ENCODE measurements around the gene FAM118B. TPM values are rescaled to one million over a fixed set of nuclear protein-coding genes. Genes with fewer than 3 reads are reported as not detected.

The FAM118B gene
- total and polyA plus RNA-seq, 2 of the 8 experiments (the other 6 are each of a cell fraction or from before 2014, with no cell fraction given), result 25.3 to 48.3 TPM

DNA sequence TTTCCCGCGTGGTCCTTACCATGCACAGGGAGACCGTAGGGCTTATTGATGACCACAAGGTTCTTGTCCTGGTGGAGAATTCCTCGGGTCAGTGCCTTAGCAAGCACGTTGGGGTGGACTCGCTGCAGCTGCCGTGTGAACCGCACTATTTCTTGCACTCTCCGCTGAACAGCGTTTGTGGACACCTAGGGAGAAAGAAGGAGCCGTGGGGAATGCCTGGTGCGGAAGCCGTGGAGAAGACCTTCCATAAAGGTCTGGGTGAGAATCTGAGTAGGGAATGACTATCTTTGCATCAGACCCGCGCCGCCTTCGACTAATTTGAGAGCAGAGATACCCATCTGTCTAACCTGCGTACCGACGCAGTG, 729 bp upstream of the FAM118B start:
- Histone ChIP-seq H2BK12ac (ENCODE audit: low read depth, low read length) (no peak overlapping the region), H3K18ac (ENCODE audit: extremely low read depth, low read length) (no peak overlapping the region), H3K4me1 (replicated peaks in 1 of 4; ENCODE audit: control insufficient read depth in 3 of 4, insufficient read depth in 4 of 4, low read length in 3 of 4) (peaks cover 0 to 11% (median 3%) of the 10 kb centered on the region in 4 experiments; a peak in 2 of 7 replicates), H2BK5ac (ENCODE audit: low read depth, low read length) (peak overlapping the region; percentile 68; the same call in 1 of the 2 replicates), H4K5ac (ENCODE audit: insufficient read length, low read depth, low read length) (no peak overlapping the region), H3K27me3 (replicated peaks in 1 of 4; ENCODE audit: control insufficient read depth in 3 of 4, extremely low read depth in 1 of 4, insufficient read depth in 3 of 4, low read length in 3 of 4) (no peaks in the 10 kb centered on the region), H4K8ac (ENCODE audit: extremely low read depth, insufficient read depth, low read length) (peak overlapping the region; percentile 99; the same call in 1 of the 2 replicates), H3K56ac (replicated peaks; ENCODE audit: insufficient read length, low read depth, low read length) (no peak overlapping the region), H2BK15ac (ENCODE audit: low read length) (no peak overlapping the region), H2AFZ (ENCODE audit: low read length) (peak overlapping the region; percentile 89; the same call in 1 of the 2 replicates), H4K20me1 (replicated peaks in 1 of 2; ENCODE audit: control insufficient read depth in 1 of 2, insufficient read depth in 2 of 2, low read length in 2 of 2) (no peaks in the 10 kb centered on the region), H4K91ac (replicated peaks; ENCODE audit: insufficient read length, low read length) (no peak overlapping the region), H3K36me3 (ENCODE audit: control insufficient read depth in 2 of 4, insufficient read depth in 4 of 4, low read length in 3 of 4) (peaks cover 2 to 33% (median 18%) of the 10 kb centered on the region in 4 experiments; a peak in 6 of 8 replicates), H3K14ac (ENCODE audit: insufficient read length) (no peak overlapping the region), H3K27ac (ENCODE audit: low read depth, low read length) (peak overlapping the region; percentile 82), H2BK120ac (replicated peaks; ENCODE audit: low read depth, low read length) (no peak overlapping the region), H3K4me3 (ENCODE audit: extremely low read depth in 1 of 4, insufficient read depth in 2 of 4, low read depth in 3 of 4, low read length in 4 of 4) (peak overlapping the region; percentile 79 to 99 (median 94)), H3K79me2 (ENCODE audit: control insufficient read depth in 1 of 2, insufficient read depth in 2 of 2, low read length in 2 of 2) (peaks cover 7 to 55% of the 10 kb centered on the region in 2 experiments), H3K23me2 (ENCODE audit: low read depth, low read length) (peaks cover 7% of the 10 kb centered on the region; the same call in 1 of the 2 replicates), H3K9me3 (ENCODE audit: insufficient read depth in 2 of 2, low read depth in 1 of 2, low read length in 1 of 2) (no peaks in the 10 kb centered on the region), H3K4me2 (ENCODE audit: insufficient read depth in 1 of 2, low read depth in 2 of 2, low read length in 2 of 2) (peak overlapping the region; percentile 91 to 96), H3K9ac (replicated peaks in 1 of 4; ENCODE audit: extremely low read depth in 1 of 4, low read depth in 3 of 4, low read length in 3 of 4) (peak overlapping the region; percentile 72 to 94 (median 92)), H3K79me1 (ENCODE audit: low read depth, low read length) (peaks cover 13% of the 10 kb centered on the region), H2BK20ac (ENCODE audit: low read length) (no peak overlapping the region), H3K4ac (replicated peaks; ENCODE audit: insufficient read length, low read depth, low read length) (no peak overlapping the region), H3K23ac (ENCODE audit: insufficient read length) (no peak overlapping the region), H2AK5ac (ENCODE audit: low read depth, low read length) (no peak overlapping the region)
- FAIRE-seq, result no peak
- DNase-seq (ENCODE audit: low read depth in 1 of 2, low spot score in 2 of 2), result no peak
- TF ChIP-seq CHD2 (IDR thresholded peaks at IDR 0.05; ENCODE audit: low read length) (no peak), POU5F1 (IDR thresholded peaks at IDR 0.05; ENCODE audit: low read depth, low read length) (no peak)
- CTCF ChIA-PET (ENCODE audit: partially characterized antibody), result interaction anchor here (1.2 kb wide), 1 partner anchor 21 kb away, joined by 3 read pairs; no protein-coding TSS in a partner anchor
- POLR2A ChIA-PET (ENCODE audit: partially characterized antibody), result interaction anchor here (0.5 to 3.3 kb wide), 20 partner anchors 9 to 584 kb away, joined by 3 to 18 read pairs (median 4); partner anchors contain the start of genes FOXRED1, PUS3 and SRPRA
- 7% methylated on average over 20 of the region's 20 CpGs; no CpG with 5 or more reads in 1 of the 2 experiments for WGBS, 2 experiments (ENCODE audit: extremely low coverage in 1 of 2, insufficient coverage in 1 of 2, insufficient read length in 1 of 2, insufficient replicate concordance in 2 of 2, low coverage in 1 of 2, low lambda C conversion rate in 2 of 2, missing lambda C conversion rate in 1 of 2)
